OCI-LY1 (cell line): Measurements from ENCODE around the gene NUBP2.

ENCODE experiments used
- EZH2 ChIP-seq: fragments of 200-600 bp; sonication (generic), shearing (Covaris generic); IDR thresholded peaks from 2 replicates; pipeline ENCODE4 v1.8.0; 2017; ENCODE audit warnings: borderline replicate concordance, mixed run types, mild to moderate bottlenecking, antibody characterized with exemption, low read length, moderate library complexity, mixed read lengths
- TF ChIP-seq, protein P1 (sequence below): fragments of 200-600 bp; sonication (generic), shearing (Covaris generic); IDR thresholded peaks from 2 replicates; pipeline ENCODE4 v1.5.1; 2017; ENCODE audit warnings: mild to moderate bottlenecking, antibody characterized with exemption, low read length, moderate library complexity, mixed read lengths

DNA sequence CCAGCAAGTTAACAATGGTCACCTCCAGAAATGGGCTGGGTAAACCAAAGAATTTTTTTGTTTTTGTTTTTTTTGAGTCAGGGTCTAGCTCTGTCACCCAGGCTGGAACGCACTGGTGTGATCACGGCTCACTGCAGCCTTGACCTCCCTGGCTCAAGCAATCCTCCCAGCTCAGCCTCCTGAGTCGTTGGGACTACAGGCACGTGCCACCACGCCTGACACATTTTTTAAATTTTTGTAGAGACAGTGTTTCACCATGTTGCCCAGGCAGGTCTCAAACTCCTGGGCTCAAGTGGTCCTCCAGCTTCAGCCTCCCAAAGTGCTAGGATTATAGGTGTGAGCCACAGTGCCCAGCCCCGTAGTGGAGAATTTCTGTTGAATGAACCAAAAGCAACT is 2.1 kb upstream of the NUBP2 start:
- TF ChIP-seq, protein P1, sequence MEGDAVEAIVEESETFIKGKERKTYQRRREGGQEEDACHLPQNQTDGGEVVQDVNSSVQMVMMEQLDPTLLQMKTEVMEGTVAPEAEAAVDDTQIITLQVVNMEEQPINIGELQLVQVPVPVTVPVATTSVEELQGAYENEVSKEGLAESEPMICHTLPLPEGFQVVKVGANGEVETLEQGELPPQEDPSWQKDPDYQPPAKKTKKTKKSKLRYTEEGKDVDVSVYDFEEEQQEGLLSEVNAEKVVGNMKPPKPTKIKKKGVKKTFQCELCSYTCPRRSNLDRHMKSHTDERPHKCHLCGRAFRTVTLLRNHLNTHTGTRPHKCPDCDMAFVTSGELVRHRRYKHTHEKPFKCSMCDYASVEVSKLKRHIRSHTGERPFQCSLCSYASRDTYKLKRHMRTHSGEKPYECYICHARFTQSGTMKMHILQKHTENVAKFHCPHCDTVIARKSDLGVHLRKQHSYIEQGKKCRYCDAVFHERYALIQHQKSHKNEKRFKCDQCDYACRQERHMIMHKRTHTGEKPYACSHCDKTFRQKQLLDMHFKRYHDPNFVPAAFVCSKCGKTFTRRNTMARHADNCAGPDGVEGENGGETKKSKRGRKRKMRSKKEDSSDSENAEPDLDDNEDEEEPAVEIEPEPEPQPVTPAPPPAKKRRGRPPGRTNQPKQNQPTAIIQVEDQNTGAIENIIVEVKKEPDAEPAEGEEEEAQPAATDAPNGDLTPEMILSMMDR = no peak
- TF ChIP-seq EZH2 = no peak
